Endodermal cell (in vitro differentiated cells): Measurements from ENCODE around the gene MX1. TPM values are rescaled to one million over a fixed set of nuclear protein-coding genes. Genes with fewer than 3 reads are reported as not detected.

ENCODE experiments used
- DNase-seq: peaks from one replicate; pipeline ENCODE4 v3.0.0-alpha.2; 2017
- H3K27ac ChIP-seq: 2 replicates; pipeline ENCODE4 v1.5.1; 2013; ENCODE audit warnings: mild to moderate bottlenecking, low read depth, low read length, moderate library complexity
- H3K27me3 ChIP-seq: 2 replicates; pipeline ENCODE4 v1.6.1; 2013; ENCODE audit warnings: mild to moderate bottlenecking, low read length, moderate library complexity; ENCODE audit not compliant: insufficient read depth, control insufficient read depth, poor library complexity, severe bottlenecking
- H3K36me3 ChIP-seq: 2 replicates; pipeline ENCODE4 v1.7.0; 2013; ENCODE audit warnings: mild to moderate bottlenecking, low read length, moderate library complexity; ENCODE audit not compliant: control insufficient read depth, insufficient read depth
- H3K4me1 ChIP-seq: one replicate; pipeline ENCODE4 v1.7.0; 2013; ENCODE audit warnings: low read length; ENCODE audit not compliant: control insufficient read depth, insufficient read depth
- H3K4me3 ChIP-seq: 2 replicates; pipeline ENCODE4 v1.5.1; 2013; ENCODE audit warnings: mild to moderate bottlenecking, low read length, moderate library complexity
- H3K9ac ChIP-seq: 2 replicates; pipeline ENCODE4 v1.6.1; 2013; ENCODE audit warnings: mild to moderate bottlenecking, low read length, moderate library complexity; ENCODE audit not compliant: poor library complexity, severe bottlenecking; ENCODE audit errors: extremely low read depth
- H3K9me3 ChIP-seq: 2 replicates; pipeline ENCODE4 v1.6.1; 2013; ENCODE audit warnings: mild to moderate bottlenecking, low read length, moderate library complexity; ENCODE audit not compliant: control insufficient read depth
- H3K27ac Mint-ChIP-seq: 2 replicates; pipeline ENCODE4 v1.8.0; 2020; ENCODE audit warnings: mixed read lengths
- H3K27me3 Mint-ChIP-seq: 2 replicates; pipeline ENCODE4 v1.8.0; 2021; ENCODE audit warnings: mild to moderate bottlenecking, mixed read lengths; ENCODE audit not compliant: insufficient read depth
- H3K36me3 Mint-ChIP-seq: 2 replicates; pipeline ENCODE4 v1.8.0; 2020; ENCODE audit warnings: low read depth, mixed read lengths
- H3K4me1 Mint-ChIP-seq: 2 replicates; pipeline ENCODE4 v1.8.0; 2020; ENCODE audit warnings: mixed read lengths
- H3K4me3 Mint-ChIP-seq: 2 replicates; pipeline ENCODE4 v1.8.0; 2020; ENCODE audit warnings: mild to moderate bottlenecking, moderate library complexity, mixed read lengths
- H3K9me3 Mint-ChIP-seq: 2 replicates; pipeline ENCODE4 v1.8.0; 2020; ENCODE audit warnings: mild to moderate bottlenecking, mixed read lengths
- CTCF ChIP-seq: fragments of 200-600 bp; sonication (generic); conservative IDR thresholded peaks from 2 replicates; pipeline ENCODE4 v1.5.0; 2021; ENCODE audit warnings: antibody characterized with exemption, mild to moderate bottlenecking
- whole genome bisulfite sequencing, 2 experiments: methylation state at CpG; one replicate each; pipeline versions ENCODE4 v1.1.5 to v1.1.7; 2013; ENCODE audit warnings: missing lambda C conversion rate in 2 of 2, mixed read lengths in 1 of 2; ENCODE audit not compliant: insufficient coverage in 1 of 2, insufficient read length in 1 of 2; 5-methylcytosine and 5-hydroxymethylcytosine counted together
- total RNA-seq, 2 donors: library from RNA; stranded (reverse); fragmentation: NEBNext Ultra II Directional in 1 of 2; extraction: Animal tissue kit (Norgen Biotek cat#: 25700) in 1 of 2; gene quantifications; 2 replicates in 1 of 2; 3 replicates in 1 of 2; pipeline ENCODE4 v1.2.1, GENCODE V29; 2021

The MX1 gene
- total RNA-seq, 2 donors from 2014 or later = 0.42 to 0.84 TPM

GRCh38 chr21:41477641-41478318, 51.7 kb downstream of the MX1 start:
- no peak overlapping the region for H3K4me3 Mint-ChIP-seq
- H3K4me3 ChIP-seq = no peak overlapping the region
- H3K27me3 Mint-ChIP-seq = no peaks in the 10 kb centered on the region
- H3K36me3 Mint-ChIP-seq = no peaks in the 10 kb centered on the region
- peaks cover 3% of the 10 kb centered on the region for H3K4me1 ChIP-seq
- no peaks in the 10 kb centered on the region for H3K9me3 Mint-ChIP-seq
- peak overlapping the region; percentile 71 for H3K27ac Mint-ChIP-seq
- H3K36me3 ChIP-seq = no peaks in the 10 kb centered on the region
- H3K27me3 ChIP-seq = no peaks in the 10 kb centered on the region
- WGBS, 2 experiments = 36 to 42% methylated on average over 3 to 14 of the region's 15 CpGs
- H3K9ac ChIP-seq = no peak overlapping the region
- H3K9me3 ChIP-seq = no peaks in the 10 kb centered on the region
- DNase-seq = peak; percentile 64
- H3K4me1 Mint-ChIP-seq = peaks cover 15% of the 10 kb centered on the region
- no peak for TF ChIP-seq CTCF
- H3K27ac ChIP-seq = no peak overlapping the region

- TF ChIP-seq CTCF = no peak
- H3K4me3 ChIP-seq = no peak overlapping the region
- peak; percentile 54 for DNase-seq
- Mint-ChIP-seq H3K4me1 (peaks cover 15% of the 10 kb centered on the region), H3K9me3 (no peaks in the 10 kb centered on the region), H3K4me3 (no peak overlapping the region), H3K27ac (no peak overlapping the region), H3K27me3 (no peaks in the 10 kb centered on the region), H3K36me3 (no peaks in the 10 kb centered on the region)
- 80 to 88% methylated on average over 10 to 11 of the region's 11 CpGs for WGBS, 2 experiments
- no peak overlapping the region for H3K9ac ChIP-seq
- no peak overlapping the region for H3K27ac ChIP-seq
- H3K4me1 ChIP-seq = peaks cover 3% of the 10 kb centered on the region
- H3K36me3 ChIP-seq = no peaks in the 10 kb centered on the region
- no peaks in the 10 kb centered on the region for H3K9me3 ChIP-seq
- H3K27me3 ChIP-seq = no peaks in the 10 kb centered on the region
Measured at GRCh38 chr21:41478319-41479177, 52.5 kb downstream of the MX1 start.

GRCh38 chr21:41479686-41480085, 53.6 kb downstream of the MX1 start:
- Histone ChIP-seq H3K27ac (no peak overlapping the region), H3K4me3 (no peak overlapping the region), H3K9ac (no peak overlapping the region), H3K4me1 (peaks cover 3% of the 10 kb centered on the region), H3K27me3 (no peaks in the 10 kb centered on the region), H3K36me3 (no peaks in the 10 kb centered on the region), H3K9me3 (no peaks in the 10 kb centered on the region)
- Mint-ChIP-seq H3K27me3 (no peaks in the 10 kb centered on the region), H3K27ac (no peak overlapping the region), H3K4me3 (no peak overlapping the region), H3K9me3 (no peaks in the 10 kb centered on the region), H3K36me3 (no peaks in the 10 kb centered on the region), H3K4me1 (peaks cover 15% of the 10 kb centered on the region)
- peak; percentile 61 for DNase-seq
- WGBS, 2 experiments = 67 to 79% methylated on average over 3 to 8 of the region's 8 CpGs
- no peak for TF ChIP-seq CTCF
